ENCODE measurements around the gene LAMA2.
A peak's percentile ranks its signal among the peaks of the same experiment; 100 is the strongest.

The LAMA2 gene

DNA sequence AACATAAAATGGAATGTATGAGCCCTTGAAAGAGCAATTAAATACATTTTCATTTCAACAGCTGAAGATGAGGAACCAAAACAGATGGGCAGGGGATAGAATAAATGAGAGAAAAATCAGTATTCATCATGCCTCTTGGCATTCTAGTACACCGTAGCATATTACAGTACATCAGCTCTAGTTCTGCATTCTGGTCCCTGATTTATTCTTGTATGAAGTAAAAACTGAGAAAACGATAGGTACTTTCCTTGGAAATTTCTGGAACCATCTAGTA is 477.7 kb downstream of the LAMA2 start:
- no peak for DNase-seq (ENCODE audit: low spot score)

DNA sequence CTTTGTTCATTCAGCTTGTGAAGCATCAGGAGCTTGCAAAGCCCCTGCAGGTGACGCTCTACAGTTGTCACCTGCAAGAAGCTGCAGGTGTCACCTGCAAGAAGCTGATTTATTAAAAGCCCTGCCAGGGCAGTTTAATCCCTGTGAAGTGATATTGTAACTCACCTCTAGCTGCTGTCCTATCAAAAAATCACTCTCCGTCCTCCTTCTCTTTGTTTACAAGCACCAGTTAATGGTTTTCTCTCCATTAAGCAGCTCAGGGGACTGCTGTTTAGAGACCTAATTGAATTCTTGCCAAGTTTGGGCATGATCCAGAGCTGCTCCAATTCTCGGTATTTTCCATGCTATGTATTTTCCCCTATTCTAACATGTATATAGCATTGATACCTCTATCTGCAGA is 481.1 kb downstream of the LAMA2 start:
- no peak for DNase-seq (ENCODE audit: low spot score)

DNA sequence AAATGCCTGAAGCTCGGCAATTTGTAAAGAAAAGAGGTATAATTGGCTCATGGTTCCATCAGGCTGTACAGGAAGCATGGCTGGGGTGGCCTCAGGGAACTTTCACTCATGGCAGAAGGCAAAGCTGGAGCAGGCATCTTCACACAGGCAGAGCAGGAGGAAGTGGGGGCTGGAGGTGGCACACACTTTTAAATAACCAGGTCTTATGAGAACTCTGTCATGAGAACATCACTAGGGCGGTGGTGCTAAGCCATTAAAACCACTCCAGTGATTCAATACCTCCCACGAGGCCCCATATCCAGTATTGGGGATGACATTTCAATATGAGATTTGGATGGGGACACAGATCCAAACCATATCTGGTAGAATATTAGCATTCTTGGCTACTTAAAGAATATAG is 481.8 kb downstream of the LAMA2 start:
- no peak for DNase-seq (ENCODE audit: low spot score)

DNA sequence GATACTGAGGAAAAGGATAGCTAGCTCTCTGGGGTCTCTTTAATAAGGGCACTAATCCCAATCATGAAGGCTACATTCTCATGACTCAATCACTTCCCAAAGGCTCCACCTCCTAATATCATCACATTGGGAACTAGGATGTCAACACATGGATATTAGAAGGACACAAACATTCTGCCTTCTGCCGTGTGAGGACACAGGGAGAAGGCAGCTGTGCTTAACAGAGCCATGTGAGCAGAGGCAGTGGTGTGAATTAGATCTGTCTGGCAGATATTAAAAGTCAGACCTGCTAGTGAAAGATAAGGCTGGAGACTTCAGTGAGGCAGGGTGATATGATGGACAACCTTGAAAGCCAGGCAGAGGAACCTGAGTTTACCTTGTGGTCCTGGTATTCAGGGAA is 485.1 kb downstream of the LAMA2 start:
- no peak for DNase-seq (ENCODE audit: low spot score)

DNA sequence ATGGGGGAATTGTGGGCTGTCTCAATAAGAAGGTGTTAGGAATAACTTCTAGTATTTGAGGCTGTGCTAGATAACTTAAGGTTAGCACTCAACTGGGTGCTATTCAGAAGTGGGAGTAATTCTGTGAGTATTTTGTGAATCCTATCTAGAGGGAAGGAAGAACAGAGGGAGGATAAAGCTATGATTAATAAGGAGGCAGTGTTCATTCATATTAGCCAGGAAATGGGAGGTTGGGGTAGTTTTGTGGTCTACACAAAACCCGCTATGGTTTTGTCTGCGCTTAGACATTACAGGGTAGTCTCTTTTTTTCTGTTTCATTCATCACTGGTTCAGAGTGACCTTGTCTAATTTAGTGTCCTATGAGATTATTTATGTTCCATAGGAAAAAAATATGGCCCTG is 486.0 kb downstream of the LAMA2 start:
- no peak for DNase-seq (ENCODE audit: low spot score)

DNA sequence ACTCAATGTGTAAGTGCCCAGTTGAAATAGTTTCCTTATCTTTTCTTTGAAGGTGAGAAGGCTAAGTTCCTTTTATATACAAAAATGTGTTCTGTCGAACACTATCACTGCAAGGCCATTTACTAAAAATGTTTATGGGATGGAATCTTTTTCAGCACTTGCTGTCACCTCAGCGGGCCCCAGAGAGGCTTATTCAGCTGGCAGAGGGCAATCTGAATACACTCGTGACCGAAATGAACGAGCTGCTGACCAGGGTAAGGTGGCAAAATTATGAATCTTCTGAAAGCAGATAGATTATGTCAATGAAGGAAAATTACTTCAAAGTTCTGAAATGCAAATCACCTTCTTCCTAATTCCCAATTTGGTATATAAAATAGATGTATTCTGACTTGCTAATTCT is 486.8 kb downstream of the LAMA2 start:
- no peak for DNase-seq (ENCODE audit: low spot score)

DNA sequence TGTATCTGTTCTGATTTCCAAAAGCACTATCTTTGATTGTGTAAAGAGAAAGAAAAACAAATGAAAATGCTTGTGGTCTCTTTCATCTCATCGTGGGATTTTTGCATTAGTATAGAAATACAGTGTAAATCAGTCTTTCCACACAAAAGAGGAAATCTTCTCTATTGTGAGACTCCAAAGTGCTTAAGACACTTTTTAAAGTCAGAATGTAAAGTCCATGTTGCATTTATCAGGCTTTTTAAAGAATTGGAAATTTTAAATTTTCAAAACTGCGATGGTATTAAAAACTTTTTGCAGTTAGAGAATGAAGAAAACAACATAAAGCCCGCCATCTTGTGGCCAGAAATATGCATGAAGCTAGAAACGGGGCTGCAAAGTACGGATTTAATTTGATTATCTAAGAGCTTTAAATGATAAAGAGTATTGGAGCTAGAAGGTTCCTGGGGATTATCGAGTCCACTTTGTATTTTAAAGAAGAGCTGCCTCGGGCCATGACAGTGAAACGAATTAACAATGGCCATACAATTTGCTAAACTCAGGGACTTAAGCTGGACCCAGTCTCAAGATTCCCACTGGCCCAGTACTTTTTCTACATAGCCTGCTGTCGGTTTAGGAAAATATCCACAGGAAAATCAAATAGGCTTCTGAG is 487.5 kb downstream of the LAMA2 start:
- peak; percentile 8 for DNase-seq (ENCODE audit: low spot score)

DNA sequence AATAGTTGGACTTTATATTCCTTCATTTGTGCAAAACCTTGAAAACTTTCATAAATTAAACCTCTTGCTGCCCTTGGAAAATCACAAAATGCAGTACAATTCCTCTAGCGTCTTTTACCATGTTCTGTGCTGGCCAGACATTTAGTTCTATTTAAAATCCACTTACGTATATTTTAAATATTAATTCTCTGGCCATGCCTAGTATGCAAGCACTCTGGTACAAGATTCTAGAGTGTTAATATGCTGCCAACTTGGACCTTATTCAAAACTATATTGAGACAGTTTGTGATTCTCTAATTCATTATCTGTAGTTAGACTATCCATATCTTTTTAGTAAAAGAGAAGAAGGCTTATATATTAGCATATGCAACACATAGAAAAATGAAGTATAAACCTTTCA is 498.9 kb downstream of the LAMA2 start:
- DNase-seq (ENCODE audit: low spot score) = no peak

DNA sequence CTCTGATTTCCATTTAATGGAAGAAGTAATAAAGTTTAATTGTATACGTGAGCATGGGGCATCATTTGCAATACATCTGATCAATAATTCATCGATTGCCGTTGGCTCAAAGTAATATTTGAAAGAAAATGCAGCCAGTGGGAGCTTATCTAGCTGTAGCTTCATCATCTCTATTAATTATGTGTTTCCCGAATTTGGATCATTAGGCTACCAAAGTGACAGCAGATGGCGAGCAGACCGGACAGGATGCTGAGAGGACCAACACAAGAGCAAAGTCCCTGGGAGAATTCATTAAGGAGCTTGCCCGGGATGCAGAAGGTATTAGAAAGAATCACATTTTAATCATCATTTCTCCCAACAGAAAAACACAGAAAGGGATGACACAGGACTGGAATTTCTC is 500.0 kb downstream of the LAMA2 start:
- DNase-seq (ENCODE audit: low spot score) = no peak

DNA sequence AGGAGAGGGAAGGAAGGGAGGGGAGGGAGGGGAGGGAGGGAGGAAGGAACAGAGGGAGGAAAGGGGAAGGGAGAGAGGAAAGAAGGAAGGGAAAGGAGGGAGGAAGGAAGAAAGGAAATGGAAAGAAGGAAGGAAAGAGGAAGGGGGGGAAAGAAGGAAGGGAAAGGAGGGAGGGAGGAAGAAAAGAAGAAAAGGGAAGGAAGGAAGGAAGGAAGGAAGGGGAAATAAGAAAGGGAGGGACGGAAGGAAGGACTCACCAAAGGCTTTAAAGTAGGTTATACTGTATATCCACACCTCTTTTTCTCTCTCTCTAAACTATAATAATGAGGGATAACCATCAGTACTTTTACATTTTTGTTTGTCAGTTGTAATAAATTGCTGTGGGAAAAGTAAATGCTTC is 502.2 kb downstream of the LAMA2 start:
- no peak for DNase-seq (ENCODE audit: low spot score)

DNA sequence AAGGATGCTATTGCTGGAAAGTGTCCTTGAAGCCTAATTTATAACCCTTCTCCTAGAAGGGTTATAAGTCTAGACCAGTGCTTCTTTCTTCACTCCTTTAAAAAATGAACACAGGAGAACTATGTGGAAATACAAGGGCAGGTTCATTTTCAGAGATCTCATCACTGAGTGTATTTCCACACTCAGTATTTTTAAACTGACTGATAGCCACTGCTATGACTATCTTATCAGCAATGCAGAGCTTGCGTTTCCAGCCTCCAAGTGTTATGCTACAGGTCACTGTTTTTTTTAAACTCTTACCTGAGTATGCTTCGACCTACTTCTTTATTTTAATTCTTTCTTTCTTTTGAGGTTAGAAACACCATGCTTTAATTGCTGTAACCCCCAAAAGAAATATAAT is 508.0 kb downstream of the LAMA2 start:
- no peak for DNase-seq (ENCODE audit: low spot score)

DNA sequence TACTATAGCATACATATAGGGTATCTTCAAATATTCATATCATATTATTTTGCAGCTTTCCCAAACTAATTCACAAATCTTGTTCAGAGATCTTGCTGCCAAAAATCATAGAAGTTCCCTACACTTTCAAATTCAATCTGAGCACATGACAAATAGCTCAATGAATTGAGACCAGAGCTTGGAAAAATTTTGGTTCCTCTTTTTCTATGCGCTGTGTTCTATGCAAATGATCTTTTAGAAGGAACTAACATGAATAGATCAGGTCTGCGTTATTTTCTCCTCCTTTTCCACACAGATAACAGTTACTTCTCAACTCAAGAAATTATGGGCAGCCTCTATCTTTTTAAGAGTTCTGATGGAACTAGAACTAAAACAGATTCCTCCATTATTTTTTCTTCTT is 510.7 kb downstream of the LAMA2 start:
- no peak for DNase-seq (ENCODE audit: low spot score)

DNA sequence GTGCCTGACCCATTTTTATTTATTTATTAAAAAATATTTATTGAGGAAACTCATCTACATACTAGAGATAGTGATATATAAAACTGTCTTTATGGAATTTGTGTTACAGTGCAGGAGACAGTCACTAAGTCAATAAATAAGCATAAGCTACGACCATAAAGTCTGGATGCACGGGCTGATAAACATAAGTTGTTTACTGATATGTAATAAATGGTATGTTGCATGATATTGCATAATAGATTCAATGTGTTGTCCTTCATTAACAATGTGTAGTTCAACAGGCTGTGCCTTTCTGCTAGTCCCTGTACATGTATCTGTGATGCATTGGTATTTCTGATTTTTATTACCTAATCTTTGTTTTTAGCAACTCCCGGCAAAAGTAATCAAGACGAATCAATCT is 515.8 kb downstream of the LAMA2 start:
- DNase-seq (ENCODE audit: low spot score) = no peak

DNA sequence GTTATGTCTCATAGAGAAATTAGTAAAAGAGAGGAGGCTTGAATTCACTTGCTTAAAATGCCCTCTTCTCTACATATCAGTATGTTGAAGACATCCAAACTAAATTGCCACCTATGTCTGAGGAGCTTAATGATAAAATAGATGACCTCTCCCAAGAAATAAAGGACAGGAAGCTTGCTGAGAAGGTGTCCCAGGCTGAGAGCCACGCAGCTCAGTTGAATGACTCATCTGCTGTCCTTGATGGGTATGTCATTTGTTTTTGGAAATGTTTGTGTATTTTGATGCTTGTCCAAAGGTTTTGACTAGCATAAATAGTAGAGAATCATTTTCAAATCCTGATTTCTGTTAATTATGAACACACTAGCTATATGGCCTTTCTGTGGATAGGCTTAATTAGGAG is 519.3 kb downstream of the LAMA2 start:
- peak; percentile 2 for DNase-seq (ENCODE audit: low spot score)

DNA sequence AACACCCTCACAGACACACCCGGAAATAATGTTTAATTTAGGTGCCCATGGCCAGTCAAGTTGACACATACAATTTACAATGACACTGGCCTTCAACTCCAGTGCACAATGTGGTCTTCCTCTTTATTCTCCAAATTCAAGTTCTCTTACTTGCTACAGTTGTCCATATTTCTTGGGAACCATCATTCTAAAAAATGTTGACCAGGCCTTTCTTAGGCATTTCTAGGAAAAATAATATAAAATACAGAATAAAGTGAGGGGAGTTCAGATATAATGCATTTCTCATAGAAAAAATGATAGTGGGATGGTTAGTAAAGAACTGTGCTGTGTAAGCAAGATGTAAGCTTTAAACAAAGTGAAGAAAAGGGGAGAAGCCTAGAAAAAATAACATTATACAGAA is 528.2 kb downstream of the LAMA2 start:
- no peak for DNase-seq (ENCODE audit: low spot score)

DNA sequence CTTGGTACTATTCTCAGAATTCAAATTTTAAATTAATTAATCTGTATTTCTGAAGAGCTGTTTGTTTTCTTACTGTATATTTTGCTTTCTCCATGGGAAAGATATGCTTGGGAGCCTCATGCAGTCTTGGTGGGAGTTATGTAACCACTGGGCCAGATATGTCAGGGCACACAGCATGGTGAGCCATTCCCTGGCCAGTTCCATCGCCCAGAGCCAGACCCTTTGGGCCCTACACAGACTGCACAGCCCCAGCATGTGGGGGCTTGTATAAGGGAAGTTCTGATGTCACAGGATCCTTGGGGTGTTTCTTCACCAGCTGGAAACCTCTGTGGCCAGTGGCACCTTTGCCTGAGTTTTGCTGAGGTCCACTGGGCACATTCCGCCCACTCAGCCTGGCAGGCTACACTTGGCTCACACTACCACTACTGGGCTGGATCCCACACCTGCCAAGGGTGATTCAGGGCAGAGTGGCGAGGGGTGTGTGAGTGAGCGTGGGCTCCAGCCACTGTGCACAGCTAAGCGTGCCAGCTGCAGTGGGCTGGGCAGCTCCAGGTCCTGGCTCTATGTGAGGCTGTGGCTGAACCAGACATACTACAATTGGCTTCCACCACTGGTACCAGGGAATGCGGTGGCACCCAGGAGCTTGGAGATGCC is 533.5 kb downstream of the LAMA2 start:
- DNase-seq (ENCODE audit: low spot score) = no peak

DNA sequence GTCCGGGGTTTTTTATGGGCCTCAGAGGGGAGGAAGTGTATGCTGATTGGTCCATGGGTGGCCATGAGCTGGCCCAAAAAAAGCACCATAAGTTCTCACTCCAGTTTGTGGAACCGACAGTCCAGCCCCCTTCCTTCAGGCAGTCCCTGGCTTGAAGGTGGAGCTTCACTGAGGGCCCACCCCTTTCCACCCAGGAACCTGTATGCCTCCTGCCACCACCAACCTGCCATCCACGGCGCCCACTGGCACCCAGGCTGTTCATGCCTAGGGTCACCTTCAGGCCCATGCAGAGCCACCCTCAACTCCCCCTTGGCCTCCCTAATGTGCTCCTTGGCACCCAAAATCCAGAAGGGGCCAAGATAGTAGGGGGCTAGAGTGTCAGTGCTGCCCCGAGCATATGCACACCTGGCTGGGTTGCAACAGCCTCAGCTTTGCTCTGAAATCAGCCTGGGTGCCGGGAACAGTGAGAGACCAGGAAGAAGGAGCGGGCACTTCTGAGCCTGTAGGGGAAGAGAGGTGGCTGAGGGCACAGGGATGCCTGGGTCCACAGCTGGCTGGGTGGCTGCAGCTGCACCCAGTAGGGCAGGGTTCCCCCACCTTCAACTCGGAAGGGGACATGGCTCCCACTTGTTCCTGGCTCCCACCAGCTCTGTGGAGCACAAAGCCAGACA is 534.6 kb downstream of the LAMA2 start:
- DNase-seq (ENCODE audit: low spot score) = no peak

DNA sequence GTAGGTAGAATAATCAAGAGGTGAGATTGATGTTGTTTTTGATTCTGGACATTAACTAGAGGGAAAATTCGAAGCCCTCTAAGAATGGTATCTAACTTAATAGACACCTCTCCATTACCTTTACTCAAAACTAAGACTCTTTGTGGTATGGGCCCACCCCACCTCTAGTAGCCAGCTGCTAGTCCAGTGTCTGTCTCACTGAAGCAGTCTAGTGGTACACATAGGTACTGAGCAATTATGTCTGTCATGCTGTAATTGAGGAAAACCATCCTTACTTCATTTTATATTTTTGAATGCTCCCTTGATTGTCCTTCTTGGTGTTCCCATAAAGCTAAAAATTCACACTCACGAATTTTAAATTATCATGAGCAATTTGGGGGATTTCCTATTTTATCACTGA is 536.4 kb downstream of the LAMA2 start:
- DNase-seq (ENCODE audit: low spot score) = no peak

DNA sequence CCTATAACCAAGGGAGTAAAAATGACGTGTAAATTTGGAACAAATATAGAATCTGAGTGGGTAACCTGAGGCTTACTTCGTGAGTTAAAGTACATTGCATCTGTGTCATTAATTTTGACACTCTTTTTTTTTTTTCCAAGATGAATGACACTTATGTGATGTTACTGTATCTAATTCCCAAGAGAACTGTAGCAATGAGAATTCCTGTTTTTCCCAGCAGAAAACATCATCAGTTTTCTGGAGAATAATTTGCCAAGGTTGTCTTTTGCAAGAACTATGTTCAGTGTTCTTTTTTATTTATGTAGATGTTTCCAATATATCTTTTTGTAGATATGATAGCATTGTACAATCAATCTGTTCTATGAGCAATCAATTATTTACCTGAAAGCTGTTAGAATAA is 543.4 kb downstream of the LAMA2 start:
- DNase-seq (ENCODE audit: low spot score) = no peak

DNA sequence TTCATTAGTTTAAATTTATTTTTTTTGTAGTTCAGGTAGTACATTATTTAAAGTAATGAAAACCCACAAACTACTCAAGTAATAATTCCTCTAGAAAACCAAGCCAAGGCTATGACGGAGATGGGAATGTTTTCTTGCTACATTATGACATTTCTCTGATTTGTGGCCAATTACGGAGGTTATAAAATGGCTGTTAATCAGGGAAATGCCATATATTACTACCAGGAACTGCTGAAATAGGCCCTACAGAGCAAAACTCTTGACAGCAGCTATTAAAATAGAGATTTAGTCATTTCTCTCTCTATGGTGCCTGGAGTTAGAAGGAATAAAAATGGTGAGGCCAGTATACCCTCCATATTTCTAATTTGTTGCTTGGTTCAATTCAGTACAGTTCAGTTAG is 547.0 kb downstream of the LAMA2 start:
- DNase-seq (ENCODE audit: low spot score) = no peak

DNA sequence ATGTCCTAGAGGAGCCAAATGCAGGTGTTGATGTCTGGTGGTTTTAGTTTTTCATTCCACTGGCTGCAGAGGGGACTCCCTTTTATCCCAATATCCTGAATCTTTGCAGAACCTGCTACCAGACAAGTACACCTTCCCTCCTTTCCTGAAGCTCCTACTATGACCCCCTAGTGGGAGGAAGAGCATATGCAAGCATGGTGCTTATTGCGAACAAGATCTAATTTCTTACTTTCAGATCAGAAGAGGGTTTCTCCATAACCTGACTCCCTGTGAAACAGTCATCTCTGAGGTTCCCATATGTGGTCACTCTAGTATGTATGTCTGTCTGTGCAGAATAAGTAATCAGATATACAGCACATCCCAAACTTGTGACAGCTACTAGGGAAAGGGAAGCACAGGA is 549.8 kb downstream of the LAMA2 start:
- DNase-seq (ENCODE audit: low spot score) = no peak

DNA sequence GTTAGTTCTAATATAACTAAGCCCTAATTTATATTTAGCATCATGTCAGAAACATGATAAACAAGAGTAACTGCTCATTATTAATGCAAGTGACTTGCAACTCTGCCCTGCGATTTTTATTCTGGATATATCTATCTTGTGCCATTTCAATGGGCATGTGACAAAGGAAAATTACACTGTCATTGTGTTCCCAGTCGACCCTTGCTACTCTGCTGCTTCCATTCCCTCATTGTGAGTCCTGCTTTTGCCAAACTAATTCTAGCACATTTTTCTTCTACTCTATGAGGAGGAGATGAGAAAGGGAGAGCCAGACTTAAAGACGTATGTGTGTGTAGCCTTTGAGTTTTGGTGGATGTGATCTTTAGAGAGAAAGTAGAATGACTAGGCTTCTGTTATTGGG is 551.2 kb downstream of the LAMA2 start:
- no peak for DNase-seq (ENCODE audit: low spot score)

DNA sequence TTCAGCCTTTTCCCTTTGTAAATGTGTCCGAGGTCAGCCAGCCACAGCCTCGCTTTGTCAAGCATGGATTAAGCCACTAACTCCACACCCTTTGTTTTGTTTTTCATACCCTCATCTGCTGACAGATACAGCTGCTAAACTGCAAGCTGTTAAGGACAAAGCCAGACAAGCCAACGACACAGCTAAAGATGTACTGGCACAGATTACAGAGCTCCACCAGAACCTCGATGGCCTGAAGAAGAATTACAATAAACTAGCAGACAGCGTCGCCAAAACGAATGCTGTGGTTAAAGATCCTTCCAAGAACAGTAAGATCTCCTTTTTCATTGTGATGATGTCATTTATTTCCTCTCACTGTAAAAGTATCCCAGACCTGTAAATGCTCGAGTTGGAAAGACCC is 557.8 kb downstream of the LAMA2 start:
- DNase-seq (ENCODE audit: low spot score) = no peak

DNA sequence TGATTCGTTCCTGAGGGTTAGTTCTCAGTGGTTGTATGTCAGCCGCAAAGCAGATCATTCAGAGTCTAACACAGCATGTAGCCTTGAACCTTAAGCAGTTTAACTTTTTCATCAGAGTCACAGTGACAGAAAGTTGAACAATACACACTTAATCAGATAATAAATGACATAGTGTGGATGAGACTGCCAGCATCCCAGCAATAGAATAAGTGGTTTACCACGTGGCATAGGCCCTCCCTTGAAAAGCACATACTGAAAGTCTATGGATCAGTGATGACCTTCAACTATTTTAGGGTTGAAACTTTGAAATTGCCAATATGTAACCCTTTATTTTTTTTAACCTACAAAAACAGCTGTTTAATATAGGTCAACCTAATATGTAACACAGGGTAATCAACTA is 561.7 kb downstream of the LAMA2 start:
- no peak for DNase-seq (ENCODE audit: low spot score)
